H1 (cell line): Measurements from ENCODE around the gene MAPK8IP1.

ENCODE experiments used
- RAD21 ChIP-seq, 2 experiments: IDR thresholded peaks in 1 of 2; conservative IDR thresholded peaks in 1 of 2; 2 replicates each; pipeline ENCODE4 v1.6.1; 2011; ENCODE audit warnings: low read depth in 2 of 2, low read length in 2 of 2, improper control_type of control experiment in 1 of 2, inconsistent platforms in 1 of 2, mild to moderate bottlenecking in 1 of 2, moderate library complexity in 1 of 2
- TF ChIP-seq, protein P1 (sequence below): IDR thresholded peaks from 2 replicates; pipeline ENCODE4 v1.6.1; 2012; ENCODE audit warnings: inconsistent platforms

DNA sequence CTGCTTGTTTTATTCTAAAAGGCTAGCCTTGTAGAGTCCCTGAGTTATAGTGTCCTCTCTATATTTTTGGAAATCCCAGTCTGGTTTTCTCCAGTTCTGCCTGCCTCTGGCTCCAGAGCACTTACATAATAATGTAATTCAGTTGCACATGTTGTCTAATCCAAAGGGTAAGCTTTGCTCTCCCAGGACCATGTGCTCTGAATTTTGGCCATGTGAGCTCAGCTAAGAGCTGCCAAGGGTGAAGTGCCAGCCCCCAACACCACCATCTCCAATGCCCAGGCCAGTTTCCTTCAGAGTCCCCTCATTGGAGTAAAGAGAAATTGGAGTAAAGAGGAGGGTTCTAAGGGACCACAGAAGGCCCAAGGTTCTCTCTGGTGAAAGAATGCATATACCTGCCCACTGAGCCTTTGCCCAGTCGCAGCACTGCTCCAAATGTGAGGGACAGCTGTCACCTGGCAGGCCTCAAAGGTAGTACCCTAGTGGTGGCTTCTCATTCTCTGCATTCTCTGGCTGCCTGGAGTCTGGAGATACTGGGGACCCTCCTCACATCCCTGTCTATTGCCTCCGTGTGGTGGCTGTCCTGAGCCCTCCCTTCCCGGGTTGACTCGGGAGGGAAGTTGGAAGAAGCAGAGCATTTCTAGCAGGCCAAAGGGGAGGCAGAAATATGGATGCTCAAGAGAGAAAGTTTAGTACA is 33.3 kb upstream of the MAPK8IP1 start:
- TF ChIP-seq, protein P1, sequence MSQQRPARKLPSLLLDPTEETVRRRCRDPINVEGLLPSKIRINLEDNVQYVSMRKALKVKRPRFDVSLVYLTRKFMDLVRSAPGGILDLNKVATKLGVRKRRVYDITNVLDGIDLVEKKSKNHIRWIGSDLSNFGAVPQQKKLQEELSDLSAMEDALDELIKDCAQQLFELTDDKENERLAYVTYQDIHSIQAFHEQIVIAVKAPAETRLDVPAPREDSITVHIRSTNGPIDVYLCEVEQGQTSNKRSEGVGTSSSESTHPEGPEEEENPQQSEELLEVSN, result no peak
- TF ChIP-seq RAD21 (IDR thresholded peaks at IDR 0.05 in 1 of 2, conservative IDR thresholded peaks at IDR 0.05 in 1 of 2; ENCODE audit: low read depth in 2 of 2, low read length in 2 of 2), result no peak
